Epithelial cell of proximal tubule (primary cell): ENCODE measurements around the gene METTL14. TPM values are rescaled to one million over a fixed set of nuclear protein-coding genes. Genes with fewer than 3 reads are reported as not detected.

Source experiments
- DNase-seq: peaks from one replicate; pipeline ENCODE4 v3.0.0-alpha.2; 2011; ENCODE audit warnings: low read depth
- H3K4me3 ChIP-seq: 2 replicates; pipeline ENCODE4 v1.5.1; 2011; ENCODE audit warnings: low read depth, mild to moderate bottlenecking, low read length
- total RNA-seq: library from RNA; depleted of rRNA; stranded (reverse); fragments of >200 nt; gene quantifications from 2 replicates; pipeline ENCODE4 v1.2.3, GENCODE V29; 2015
- TF ChIP-seq, protein P1 (sequence below): conservative IDR thresholded peaks from 2 replicates; pipeline ENCODE4 v1.5.1; 2012; ENCODE audit warnings: low read depth, mild to moderate bottlenecking, low read length

Gene METTL14
- total RNA-seq, 1 donor from 2014 or later: 55.5 TPM

DNA sequence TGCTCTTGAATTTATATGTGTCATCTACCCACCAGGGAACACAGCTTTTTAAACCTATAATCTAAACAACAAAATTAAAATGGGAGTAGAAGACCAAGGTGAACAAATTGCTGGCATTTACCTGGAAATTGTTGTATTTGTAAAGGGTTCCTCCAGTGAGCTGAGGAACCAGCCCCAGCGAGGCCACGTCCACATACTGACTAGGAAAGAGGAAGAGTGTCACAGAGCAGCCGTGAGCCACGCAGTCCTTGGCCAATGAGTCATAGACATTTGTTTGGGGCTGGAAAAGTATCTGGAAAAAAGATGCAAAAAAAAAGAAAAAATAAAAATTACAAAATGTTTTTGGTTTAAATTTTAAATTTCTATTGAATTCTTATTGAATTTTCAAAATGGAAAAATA is 58.7 kb downstream of the METTL14 start:
- TF ChIP-seq, protein P1, sequence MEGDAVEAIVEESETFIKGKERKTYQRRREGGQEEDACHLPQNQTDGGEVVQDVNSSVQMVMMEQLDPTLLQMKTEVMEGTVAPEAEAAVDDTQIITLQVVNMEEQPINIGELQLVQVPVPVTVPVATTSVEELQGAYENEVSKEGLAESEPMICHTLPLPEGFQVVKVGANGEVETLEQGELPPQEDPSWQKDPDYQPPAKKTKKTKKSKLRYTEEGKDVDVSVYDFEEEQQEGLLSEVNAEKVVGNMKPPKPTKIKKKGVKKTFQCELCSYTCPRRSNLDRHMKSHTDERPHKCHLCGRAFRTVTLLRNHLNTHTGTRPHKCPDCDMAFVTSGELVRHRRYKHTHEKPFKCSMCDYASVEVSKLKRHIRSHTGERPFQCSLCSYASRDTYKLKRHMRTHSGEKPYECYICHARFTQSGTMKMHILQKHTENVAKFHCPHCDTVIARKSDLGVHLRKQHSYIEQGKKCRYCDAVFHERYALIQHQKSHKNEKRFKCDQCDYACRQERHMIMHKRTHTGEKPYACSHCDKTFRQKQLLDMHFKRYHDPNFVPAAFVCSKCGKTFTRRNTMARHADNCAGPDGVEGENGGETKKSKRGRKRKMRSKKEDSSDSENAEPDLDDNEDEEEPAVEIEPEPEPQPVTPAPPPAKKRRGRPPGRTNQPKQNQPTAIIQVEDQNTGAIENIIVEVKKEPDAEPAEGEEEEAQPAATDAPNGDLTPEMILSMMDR: no peak

GRCh38 chr4:118745357-118745756 is 60.2 kb downstream of the METTL14 start:
- TF ChIP-seq, protein P1: no peak
- no peak overlapping the region for H3K4me3 ChIP-seq
- DNase-seq: no peak

More for the DNA sequence above, 58.7 kb downstream of the METTL14 start:
- DNase-seq: no peak
- H3K4me3 ChIP-seq: no peak overlapping the region

DNA sequence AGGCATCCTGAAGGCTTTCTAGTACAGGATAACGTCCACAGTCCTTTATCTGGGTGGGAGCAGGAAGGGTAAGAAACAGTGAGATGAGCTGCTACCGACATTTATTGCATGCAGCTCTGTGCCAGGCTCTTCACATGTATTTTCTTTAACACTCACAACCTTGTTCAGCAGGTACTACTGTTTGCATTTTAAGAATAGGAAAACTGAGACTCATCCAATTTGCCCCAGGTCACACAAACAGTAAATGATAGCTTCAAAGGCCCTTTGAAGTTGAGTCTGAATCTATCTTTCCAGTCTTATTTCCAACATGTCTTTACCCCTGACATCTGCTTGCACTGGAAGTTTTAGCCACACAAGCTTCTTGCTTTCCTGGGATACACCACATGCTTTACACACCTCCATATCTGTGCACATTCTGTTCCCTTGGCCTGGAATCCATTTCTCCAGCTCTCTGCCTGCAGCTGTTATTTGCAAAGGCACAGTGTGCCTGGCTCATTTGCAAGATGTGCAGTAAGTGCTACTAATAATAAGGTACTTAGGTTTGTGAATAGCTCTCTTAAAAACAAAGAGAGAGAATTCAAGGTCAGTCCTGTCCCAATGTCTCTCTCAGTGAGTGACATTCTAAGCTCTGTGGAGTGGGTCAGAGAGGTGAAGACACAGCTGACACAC is 61.2 kb downstream of the METTL14 start:
- DNase-seq: no peak
- no peak overlapping the region for H3K4me3 ChIP-seq
- TF ChIP-seq, protein P1: no peak

DNA sequence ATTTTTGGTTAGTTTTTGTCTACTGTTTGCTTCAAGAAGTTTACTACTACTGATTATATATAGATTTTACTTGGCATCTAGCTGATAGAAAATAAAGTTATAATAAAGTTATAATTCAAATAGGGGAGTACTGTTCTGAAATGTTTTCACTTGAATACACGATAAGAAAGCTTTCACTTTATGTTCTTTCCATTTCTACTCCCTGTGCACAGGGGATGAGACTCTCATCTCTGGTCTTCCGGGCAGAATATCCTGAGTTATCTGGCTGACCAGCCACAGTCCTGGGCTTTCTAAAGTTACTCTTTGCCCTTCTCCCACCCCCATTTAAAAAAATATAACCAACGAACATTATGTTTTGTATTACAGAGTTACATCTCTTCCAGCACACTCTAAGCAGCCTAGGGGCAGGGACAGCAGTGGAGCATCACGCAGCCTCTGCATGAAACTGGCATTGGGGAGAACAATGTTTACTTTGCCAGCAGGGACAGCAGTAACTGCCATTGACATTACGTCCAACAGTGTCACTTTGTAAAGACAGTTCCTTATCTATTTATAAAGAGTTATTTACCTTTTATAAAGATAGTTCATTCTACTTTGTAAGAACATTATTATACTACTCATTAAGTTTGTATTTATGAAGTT is 64.3 kb downstream of the METTL14 start:
- TF ChIP-seq, protein P1: no peak
- no peak overlapping the region for H3K4me3 ChIP-seq
- no peak for DNase-seq

DNA sequence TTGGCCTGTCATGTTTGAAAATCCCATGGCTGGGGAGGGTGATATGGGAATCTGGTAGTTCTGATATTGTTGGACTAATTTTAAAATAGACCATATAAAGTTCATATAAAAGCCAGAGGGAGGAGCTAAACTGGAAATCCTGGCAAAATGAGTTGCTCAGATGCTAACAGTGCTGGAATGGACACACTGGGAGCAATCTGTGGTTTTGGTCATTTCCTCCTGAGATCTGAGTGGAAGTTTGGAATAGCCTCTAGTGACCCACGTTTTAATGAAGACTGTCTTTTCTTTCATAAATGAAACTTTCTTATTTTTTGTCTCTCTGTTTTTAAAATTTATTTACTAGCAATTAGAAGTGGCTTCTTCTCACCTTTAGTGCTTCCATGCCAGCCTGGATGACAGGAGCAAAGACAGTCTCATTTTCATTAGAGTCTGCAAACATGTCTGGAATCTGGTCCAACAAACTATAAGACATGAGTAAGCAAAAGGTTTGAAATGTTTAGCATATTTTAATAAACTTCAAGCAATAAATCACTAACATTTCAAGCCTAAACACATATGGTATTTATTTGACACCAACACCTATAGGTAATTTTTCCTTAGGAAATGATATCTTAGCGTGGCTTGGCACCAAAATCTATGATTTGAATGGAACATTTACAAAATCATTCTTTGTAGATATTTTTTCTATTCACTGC is 66.6 kb downstream of the METTL14 start:
- no peak for DNase-seq
- TF ChIP-seq, protein P1: no peak

GRCh38 chr4:118752551-118752950 is 67.4 kb downstream of the METTL14 start:
- DNase-seq: no peak
- H3K4me3 ChIP-seq: no peak overlapping the region
- TF ChIP-seq, protein P1: no peak

More for the DNA sequence above, 66.6 kb downstream of the METTL14 start:
- H3K4me3 ChIP-seq: no peak overlapping the region
